Measurements from ENCODE around the gene BBX. TPM values are rescaled to one million over a fixed set of nuclear protein-coding genes. Genes with fewer than 3 reads are reported as not detected.

The BBX gene
- total RNA-seq, 2 donors from 2014 or later: 57.4 to 74.5 TPM

- Histone ChIP-seq H3K27ac (no peak overlapping the region), H3K9me3 (no peaks in the 10 kb centered on the region), H3K27me3 (replicated peaks; ENCODE audit: insufficient read depth) (no peaks in the 10 kb centered on the region), H3K4me1 (ENCODE audit: control insufficient read depth in 1 of 2, low read depth in 2 of 2) (no peaks in the 10 kb centered on the region), H3K4me3 (no peak overlapping the region), H3K36me3 (no peaks in the 10 kb centered on the region)
- TF ChIP-seq CTCF (IDR thresholded peaks at IDR 0.05): no peak
- DNase-seq (ENCODE audit: low spot score) (no peak), ATAC-seq (ENCODE audit: insufficient number of reproducible peaks, low FRiP score, low read depth) (no peak)
Observed at GRCh38 chr3:107767897-107768605, 245.3 kb downstream of the BBX start.

- ATAC-seq (ENCODE audit: insufficient number of reproducible peaks, low FRiP score, low read depth): no peak
- no peaks in the 10 kb centered on the region for H3K27me3 ChIP-seq (replicated peaks; ENCODE audit: insufficient read depth)
- no peak for DNase-seq (ENCODE audit: low spot score)
- TF ChIP-seq CTCF (IDR thresholded peaks at IDR 0.05): no peak
- H3K4me3 ChIP-seq: no peak overlapping the region
- H3K27ac ChIP-seq: no peak overlapping the region
- H3K36me3 ChIP-seq: peaks cover 5% of the 10 kb centered on the region
- H3K4me1 ChIP-seq (ENCODE audit: control insufficient read depth in 1 of 2, low read depth in 2 of 2): no peaks in the 10 kb centered on the region
- no peaks in the 10 kb centered on the region for H3K9me3 ChIP-seq
Observed at GRCh38 chr3:107769882-107770281, 247.1 kb downstream of the BBX start.

GRCh38 chr3:107772016-107772415 is 249.3 kb downstream of the BBX start:
- no peak for TF ChIP-seq CTCF (IDR thresholded peaks at IDR 0.05)
- DNase-seq (ENCODE audit: low spot score): no peak
- H3K4me1 ChIP-seq (ENCODE audit: control insufficient read depth in 1 of 2, low read depth in 2 of 2): no peaks in the 10 kb centered on the region

GRCh38 chr3:107775974-107776373 is 253.2 kb downstream of the BBX start:
- Histone ChIP-seq H3K9me3 (no peaks in the 10 kb centered on the region), H3K4me3 (no peak overlapping the region), H3K27me3 (replicated peaks; ENCODE audit: insufficient read depth) (no peaks in the 10 kb centered on the region), H3K4me1 (ENCODE audit: control insufficient read depth in 1 of 2, low read depth in 2 of 2) (no peaks in the 10 kb centered on the region), H3K36me3 (peaks cover 11% of the 10 kb centered on the region), H3K27ac (no peak overlapping the region)
- ATAC-seq (ENCODE audit: insufficient number of reproducible peaks, low FRiP score, low read depth) (no peak), DNase-seq (ENCODE audit: low spot score) (no peak)
- TF ChIP-seq CTCF (IDR thresholded peaks at IDR 0.05): no peak

More at GRCh38 chr3:107772016-107772415, 249.3 kb downstream of the BBX start:
- H3K36me3 ChIP-seq: peaks cover 5% of the 10 kb centered on the region
- no peak overlapping the region for H3K4me3 ChIP-seq
- no peak overlapping the region for H3K27ac ChIP-seq
- no peaks in the 10 kb centered on the region for H3K9me3 ChIP-seq
- no peaks in the 10 kb centered on the region for H3K27me3 ChIP-seq (replicated peaks; ENCODE audit: insufficient read depth)
- no peak for ATAC-seq (ENCODE audit: insufficient number of reproducible peaks, low FRiP score, low read depth)

- H3K4me3 ChIP-seq: no peak overlapping the region
- TF ChIP-seq CTCF (IDR thresholded peaks at IDR 0.05): no peak
- H3K36me3 ChIP-seq: peaks cover 6% of the 10 kb centered on the region
- H3K27me3 ChIP-seq (replicated peaks; ENCODE audit: insufficient read depth): no peaks in the 10 kb centered on the region
- no peaks in the 10 kb centered on the region for H3K9me3 ChIP-seq
- no peaks in the 10 kb centered on the region for H3K4me1 ChIP-seq (ENCODE audit: control insufficient read depth in 1 of 2, low read depth in 2 of 2)
- H3K27ac ChIP-seq: no peak overlapping the region
- ATAC-seq (ENCODE audit: insufficient number of reproducible peaks, low FRiP score, low read depth) (no peak), DNase-seq (ENCODE audit: low spot score) (no peak)
Observed at GRCh38 chr3:107781253-107781652, 258.5 kb downstream of the BBX start.

All from thoracic aorta (tissue), 2 donors.